CD4-positive, alpha-beta T cell (primary cell): ENCODE data around the gene CNTRL. TPM values are rescaled to one million over a fixed set of nuclear protein-coding genes. Genes with fewer than 3 reads are reported as not detected.
"Not testable (repeated sequence)": the region's sequence is repeated elsewhere in the genome, so short reads cannot be mapped to it uniquely, and the experiment has no call there.

Source experiments
- ATAC-seq: fragments of 200-7000 bp; cut with Tn5 transposase; one replicate; pipeline ENCODE4 v1.10.0; 2022; ENCODE audit warnings: mild to moderate bottlenecking; ENCODE audit not compliant: poor library complexity
- CTCF ChIA-PET: fragments of 350-600 bp; sonication (Branson Sonifier 250); formaldehyde crosslinking; loops from one replicate; lab custom pipeline; 2021; ENCODE audit warnings: antibody characterized with exemption, inconsistent platforms; lab: Charles Lee
- POLR2A ChIA-PET: fragments of 350-600 bp; sonication (Branson Sonifier 250); formaldehyde crosslinking; loops from one replicate; lab custom pipeline; 2021; ENCODE audit warnings: antibody characterized with exemption, inconsistent platforms; lab: Charles Lee
- DNase-seq, 14 experiments: peaks; one replicate each; pipeline ENCODE4 v3.0.0-alpha.2; 2013 to 2020; ENCODE audit warnings: mixed read lengths in 2 of 14
- H3K27ac ChIP-seq, 2 donors: one replicate each; pipeline versions ENCODE4 v1.5.1 to v1.7.0; 2013; ENCODE audit warnings: low read length in 2 of 2, low read depth in 1 of 2, mild to moderate bottlenecking in 1 of 2
- H3K27me3 ChIP-seq, 2 experiments: 1 replicate in 1 of 2; 2 replicates in 1 of 2; pipeline versions ENCODE4 v1.6.1 to v1.7.0; 2013; ENCODE audit warnings: low read length in 2 of 2, control low read depth in 1 of 2, mild to moderate bottlenecking in 1 of 2, moderate library complexity in 1 of 2; ENCODE audit not compliant: insufficient read depth in 2 of 2, control insufficient read depth in 1 of 2
- H3K36me3 ChIP-seq: one replicate; pipeline ENCODE4 v1.6.1; 2013; ENCODE audit warnings: low read length, control low read depth; ENCODE audit not compliant: insufficient read depth
- H3K4me1 ChIP-seq: one replicate; pipeline ENCODE4 v1.6.1; 2013; ENCODE audit warnings: low read length, control low read depth; ENCODE audit not compliant: insufficient read depth
- H3K4me3 ChIP-seq: one replicate; pipeline ENCODE4 v1.5.1; 2013; ENCODE audit warnings: mild to moderate bottlenecking, low read length, moderate library complexity
- H3K9me3 ChIP-seq, 2 experiments: 1 replicate in 1 of 2; 2 replicates in 1 of 2; pipeline versions ENCODE4 v1.6.1 to v1.7.0; 2013; ENCODE audit warnings: low read length in 2 of 2, mild to moderate bottlenecking in 2 of 2, control low read depth in 1 of 2, moderate library complexity in 1 of 2; ENCODE audit not compliant: control insufficient read depth in 1 of 2, insufficient read depth in 1 of 2
- H3K27ac Mint-ChIP-seq: one replicate; pipeline ENCODE4 v1.8.0; 2020; ENCODE audit warnings: mixed read lengths
- H3K27me3 Mint-ChIP-seq: one replicate; pipeline ENCODE4 v1.8.0; 2021; ENCODE audit warnings: mixed read lengths
- H3K36me3 Mint-ChIP-seq: one replicate; pipeline ENCODE4 v1.8.0; 2021; ENCODE audit warnings: low read depth, mixed read lengths
- H3K4me1 Mint-ChIP-seq: one replicate; pipeline ENCODE4 v1.8.0; 2021; ENCODE audit warnings: low read depth, mixed read lengths
- H3K4me3 Mint-ChIP-seq: one replicate; pipeline ENCODE4 v1.8.0; 2020; ENCODE audit warnings: mild to moderate bottlenecking, mixed read lengths
- H3K9me3 Mint-ChIP-seq: one replicate; pipeline ENCODE4 v1.8.0; 2020; ENCODE audit warnings: mixed read lengths
- intact Hi-C, 2 experiments: fragments of 100-400 bp; cut with DNase I in 1 of 2; cut with micrococcal nuclease in 1 of 2; formaldehyde crosslinking; loops; one replicate each; pipeline versions ENCODE4 v1.15.1 to v1.9.0; 2023 to 2025; cut with DNase I, micrococcal nuclease
- total RNA-seq, 174 experiments: library from RNA in 2 of 174; stranded (reverse) in 2 of 174; gene quantifications; one replicate each; pipeline ENCODE4 v1.2.3 and lab custom pipeline; 2021 to 2026
- TF ChIP-seq, protein P1 (sequence below): fragments of 200-600 bp; IDR thresholded peaks from one replicate; pipeline ENCODE4 v1.8.0; 2022; ENCODE audit warnings: antibody characterized with exemption, mild to moderate bottlenecking

Gene CNTRL
- total RNA-seq, 2 experiments from 2014 or later, result 35.1 to 38.1 TPM

DNA sequence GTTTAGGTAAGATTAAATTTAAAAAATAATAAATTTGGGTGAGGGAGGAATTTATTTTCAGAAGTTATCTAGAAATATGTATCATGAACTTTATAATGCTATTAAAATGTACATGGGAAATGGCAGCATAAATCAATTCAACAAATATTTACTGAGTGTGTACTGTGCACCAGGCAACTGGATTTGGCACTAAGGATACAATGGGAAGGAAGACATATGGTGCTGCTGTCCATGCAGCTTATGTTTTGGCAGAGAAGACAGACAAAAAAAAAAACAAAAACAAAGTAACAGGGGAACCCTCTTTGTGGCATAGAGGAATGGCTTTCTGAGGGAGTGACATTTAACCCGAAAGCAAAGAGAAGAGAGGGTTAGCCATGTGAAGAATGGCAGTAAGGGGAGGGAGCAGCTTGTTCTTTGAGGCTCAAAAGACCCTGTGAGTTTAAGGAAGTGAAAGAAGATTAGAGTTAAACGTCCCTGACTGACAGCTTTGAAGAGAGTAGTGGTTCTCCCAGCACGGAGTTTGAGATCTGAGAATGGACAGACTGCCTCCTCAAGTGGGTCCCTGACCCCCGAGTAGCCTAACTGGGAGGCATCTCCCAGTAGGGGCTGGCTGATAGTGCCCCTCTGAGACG is 23.9 kb downstream of the CNTRL start:
- peaks cover 46% of the 10 kb centered on the region for H3K36me3 ChIP-seq
- no peak for ATAC-seq

DNA sequence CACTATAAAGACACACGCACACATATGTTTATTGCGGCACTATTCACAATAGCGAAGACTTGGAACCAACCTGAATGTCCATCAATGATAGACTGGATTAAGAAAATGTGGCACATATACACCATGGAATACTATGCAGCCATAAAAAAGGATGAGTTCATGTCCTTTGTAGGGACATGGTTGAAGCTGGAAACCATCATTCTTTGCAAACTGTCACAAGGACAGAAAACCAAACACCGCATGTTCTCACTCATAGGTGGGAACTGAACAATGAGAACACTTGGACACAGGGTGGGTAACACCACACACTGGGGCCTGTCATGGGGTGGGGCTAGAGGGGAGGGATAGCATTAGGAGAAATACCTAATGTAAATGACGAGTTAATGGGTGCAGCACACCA is 29.3 kb downstream of the CNTRL start:
- H3K27me3 ChIP-seq, CTCF ChIA-PET, H3K4me1 ChIP-seq, intact Hi-C loops, POLR2A ChIA-PET, ATAC-seq, H3K36me3 ChIP-seq, H3K27ac Mint-ChIP-seq, H3K4me3 ChIP-seq, H3K27ac ChIP-seq, H3K9me3 ChIP-seq, DNase-seq, H3K27me3 Mint-ChIP-seq, H3K9me3 Mint-ChIP-seq, H3K4me3 Mint-ChIP-seq: not testable (repeated sequence)
- H3K36me3 Mint-ChIP-seq, result peaks cover 54% of the 10 kb centered on the region
- H3K4me1 Mint-ChIP-seq, result peaks cover 23% of the 10 kb centered on the region

More for the DNA sequence above, 23.9 kb downstream of the CNTRL start:
- CTCF ChIA-PET, result interaction anchor here (0.6 kb wide), 2 partner anchors 32 to 484 kb away, joined by 3 to 4 read pairs; no protein-coding TSS in a partner anchor
- H3K27me3 Mint-ChIP-seq, result no peaks in the 10 kb centered on the region
- H3K27ac Mint-ChIP-seq, result no peak overlapping the region
- Histone ChIP-seq H3K9me3 (no peaks in the 10 kb centered on the region), H3K4me1 (no peaks in the 10 kb centered on the region), H3K27ac (no peak overlapping the region), H3K4me3 (no peak overlapping the region), H3K27me3 (no peaks in the 10 kb centered on the region)
- intact Hi-C loops, result no loop called here
- no peaks in the 10 kb centered on the region for H3K9me3 Mint-ChIP-seq
- TF ChIP-seq, protein P1, sequence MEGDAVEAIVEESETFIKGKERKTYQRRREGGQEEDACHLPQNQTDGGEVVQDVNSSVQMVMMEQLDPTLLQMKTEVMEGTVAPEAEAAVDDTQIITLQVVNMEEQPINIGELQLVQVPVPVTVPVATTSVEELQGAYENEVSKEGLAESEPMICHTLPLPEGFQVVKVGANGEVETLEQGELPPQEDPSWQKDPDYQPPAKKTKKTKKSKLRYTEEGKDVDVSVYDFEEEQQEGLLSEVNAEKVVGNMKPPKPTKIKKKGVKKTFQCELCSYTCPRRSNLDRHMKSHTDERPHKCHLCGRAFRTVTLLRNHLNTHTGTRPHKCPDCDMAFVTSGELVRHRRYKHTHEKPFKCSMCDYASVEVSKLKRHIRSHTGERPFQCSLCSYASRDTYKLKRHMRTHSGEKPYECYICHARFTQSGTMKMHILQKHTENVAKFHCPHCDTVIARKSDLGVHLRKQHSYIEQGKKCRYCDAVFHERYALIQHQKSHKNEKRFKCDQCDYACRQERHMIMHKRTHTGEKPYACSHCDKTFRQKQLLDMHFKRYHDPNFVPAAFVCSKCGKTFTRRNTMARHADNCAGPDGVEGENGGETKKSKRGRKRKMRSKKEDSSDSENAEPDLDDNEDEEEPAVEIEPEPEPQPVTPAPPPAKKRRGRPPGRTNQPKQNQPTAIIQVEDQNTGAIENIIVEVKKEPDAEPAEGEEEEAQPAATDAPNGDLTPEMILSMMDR, result no peak
- no peak overlapping the region for H3K4me3 Mint-ChIP-seq
- no peaks in the 10 kb centered on the region for H3K4me1 Mint-ChIP-seq
- peaks cover 80% of the 10 kb centered on the region for H3K36me3 Mint-ChIP-seq
- POLR2A ChIA-PET, result no interaction called here
- DNase-seq, result no peak

DNA sequence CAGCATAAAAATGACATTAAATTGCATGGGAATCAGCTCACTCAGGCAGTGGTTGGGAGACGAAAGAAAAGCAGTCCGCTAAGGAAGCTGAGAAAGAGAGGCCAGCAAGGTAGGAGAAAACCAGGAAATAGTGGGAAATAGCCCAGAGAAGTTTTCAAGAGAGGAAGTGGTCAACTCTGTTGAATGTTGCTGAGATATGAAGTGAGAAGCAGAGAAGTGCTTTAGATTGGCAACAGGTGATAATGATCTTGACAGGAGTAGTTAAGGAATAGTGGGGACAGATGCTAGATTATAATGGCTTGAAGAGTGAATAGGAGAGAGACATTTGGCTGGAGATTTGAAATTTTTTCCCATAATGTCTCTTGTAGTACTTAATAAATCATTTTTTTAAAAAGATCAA is 30.8 kb downstream of the CNTRL start:
- ChIA-PET POLR2A (no interaction called here), CTCF (interaction anchor here (0.7 kb wide), 1 partner anchor 1987 kb away, joined by 4 read pairs; no protein-coding TSS in a partner anchor)
- Histone ChIP-seq H3K36me3 (peaks cover 4% of the 10 kb centered on the region), H3K4me1 (no peaks in the 10 kb centered on the region), H3K4me3 (no peak overlapping the region), H3K27ac (no peak overlapping the region), H3K9me3 (no peaks in the 10 kb centered on the region), H3K27me3 (no peaks in the 10 kb centered on the region)
- Mint-ChIP-seq H3K4me1 (peaks cover 26% of the 10 kb centered on the region), H3K27ac (peak overlapping the region; percentile 12), H3K4me3 (no peak overlapping the region), H3K9me3 (no peaks in the 10 kb centered on the region), H3K36me3 (peaks cover 46% of the 10 kb centered on the region), H3K27me3 (no peaks in the 10 kb centered on the region)
- no peak for DNase-seq
- TF ChIP-seq, protein P1, result no peak
- no peak for ATAC-seq
- intact Hi-C loops, result no loop called here
